GM21526 (cell line): Measurements from ENCODE around the gene FASTKD2.

Experiments
- ATAC-seq: cut with Tn5 transposase; IDR thresholded peaks from one replicate; pipeline ENCODE4 v1.9.1; 2021; ENCODE audit warnings: moderate library complexity; ENCODE audit not compliant: unreplicated experiment, low FRiP score

Gene FASTKD2

GRCh38 chr2:206765242-206766056, at the start of gene FASTKD2, which contains the start of gene MDH1B:
TSS of gene FASTKD2 (plus strand) at chr2:206765606. CDS start at chr2:206766694, 1,088 bp downstream.
TSS of gene MDH1B (minus strand) at chr2:206765328. CDS start at chr2:206765271, 57 bp downstream.
- ATAC-seq: peak; percentile 94

- ATAC-seq: no peak
Measured at GRCh38 chr2:206716623-206717022, 48.8 kb upstream of the FASTKD2 start.

- peak; percentile 39 for ATAC-seq
Measured at GRCh38 chr2:206718296-206718695, 47.1 kb upstream of the FASTKD2 start, which contains the start of gene DYTN. TSS of gene DYTN (minus strand) at chr2:206718396. CDS start at chr2:206718279, 117 bp downstream.

GRCh38 chr2:206721256-206721920, 44.0 kb upstream of the FASTKD2 start:
- peak; percentile 67 for ATAC-seq

- no peak for ATAC-seq
Measured at GRCh38 chr2:206723288-206723687, 42.1 kb upstream of the FASTKD2 start.

- no peak for ATAC-seq
Measured at GRCh38 chr2:206727287-206727686, 38.1 kb upstream of the FASTKD2 start.

- no peak for ATAC-seq
Measured at GRCh38 chr2:206728277-206729199, 36.9 kb upstream of the FASTKD2 start.

GRCh38 chr2:206733341-206733740, 32.1 kb upstream of the FASTKD2 start:
- ATAC-seq: no peak

- ATAC-seq: no peak
Measured at GRCh38 chr2:206736935-206737334, 28.5 kb upstream of the FASTKD2 start.

- no peak for ATAC-seq
Measured at GRCh38 chr2:206739271-206739670, 26.1 kb upstream of the FASTKD2 start.

- no peak for ATAC-seq
Measured at GRCh38 chr2:206740800-206741199, 24.6 kb upstream of the FASTKD2 start.

GRCh38 chr2:206756816-206757215, 8.6 kb upstream of the FASTKD2 start:
- ATAC-seq: no peak

- ATAC-seq: no peak
Measured at GRCh38 chr2:206764673-206765241, 649 bp upstream of the FASTKD2 start.

- ATAC-seq: no peak
Measured at GRCh38 chr2:206766057-206766930, 888 bp downstream of the FASTKD2 start.

GRCh38 chr2:206774871-206775270, 9.5 kb downstream of the FASTKD2 start:
- ATAC-seq: no peak

- no peak for ATAC-seq
Measured at GRCh38 chr2:206776432-206776831, 11.0 kb downstream of the FASTKD2 start.

- ATAC-seq: no peak
Measured at GRCh38 chr2:206780671-206781070, 15.3 kb downstream of the FASTKD2 start.

- no peak for ATAC-seq
Measured at GRCh38 chr2:206783718-206784117, 18.3 kb downstream of the FASTKD2 start.
